ENCODE data around the gene CYB561D1. TPM values are rescaled to one million over a fixed set of nuclear protein-coding genes. Genes with fewer than 3 reads are reported as not detected.

CYB561D1 gene
- total and polyA plus RNA-seq, 10 of the 15 experiments (the other 5 are each of a cell fraction or from before 2014, with no cell fraction given) = 0.68 to 9.0 (median 3.3) TPM

DNA sequence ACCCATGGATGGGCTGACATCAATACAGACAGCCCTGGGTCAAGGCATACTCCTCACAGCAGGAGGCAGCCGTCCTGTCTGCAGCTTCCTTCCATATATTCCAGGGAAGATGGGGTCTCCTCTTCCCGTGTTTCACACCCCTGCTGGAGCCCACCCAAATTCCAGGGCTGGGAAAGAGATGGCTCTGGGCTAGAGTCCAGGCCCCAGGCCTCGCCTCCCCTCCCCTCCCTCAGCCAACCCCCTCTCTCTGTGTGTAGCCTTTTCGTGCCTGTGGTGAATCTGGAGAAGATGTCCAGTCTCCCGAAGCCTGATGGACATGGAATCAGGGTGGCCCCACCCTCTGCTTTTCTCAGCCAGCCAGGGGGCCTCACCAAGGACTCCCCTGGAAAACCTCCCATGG lies 6.6 kb upstream of the CYB561D1 start:
- intact Hi-C loops (cut with micrococcal nuclease; ENCODE audit: unreplicated experiment) = no loop called here
- Histone ChIP-seq H3K9me3 (replicated peaks; ENCODE audit: control insufficient read depth, insufficient read depth, low read length) (no peaks in the 10 kb centered on the region), H2AFZ (ENCODE audit: control insufficient read depth, low read depth, low read length) (no peak overlapping the region), H3K27ac (ENCODE audit: control insufficient read depth, insufficient read depth) (no peak overlapping the region), H3K4me3 (no peak overlapping the region), H3K79me2 (ENCODE audit: control insufficient read depth, insufficient read depth, low read length) (peaks cover 9% of the 10 kb centered on the region), H3K9ac (ENCODE audit: control insufficient read depth, insufficient read depth, low read length) (no peak overlapping the region), H3K4me1 (ENCODE audit: control insufficient read depth, insufficient read depth, low read length) (peaks cover 10% of the 10 kb centered on the region), H3K4me2 (ENCODE audit: control insufficient read depth, insufficient read depth) (no peak overlapping the region), H3K27me3 (replicated peaks in 1 of 2; ENCODE audit: control insufficient read depth in 2 of 2, insufficient read depth in 2 of 2, low read length in 1 of 2) (no peaks in the 10 kb centered on the region), H3K36me3 (ENCODE audit: control insufficient read depth in 2 of 2, insufficient read depth in 2 of 2, low read length in 1 of 2) (peaks cover 0 to 4% of the 10 kb centered on the region in 2 experiments), H4K20me1 (ENCODE audit: control insufficient read depth, insufficient read depth) (no peaks in the 10 kb centered on the region)
- ChIA-PET CTCF (interaction anchor here (0.7 to 5.7 kb wide), 2 partner anchors 11 to 44 kb away, joined by 4 to 91 read pairs; no protein-coding TSS in a partner anchor), RAD21 (ENCODE audit: unreplicated experiment) (interaction anchor here (0.6 kb wide), 1 partner anchor 852 kb away, joined by 3 read pairs; the partner anchor contains the start of gene RBM15), POLR2A (no interaction called here), SMC1A (ENCODE audit: uncharacterized antibody, unreplicated experiment) (interaction anchor here (14.4 kb wide), 1 partner anchor 44 kb away, joined by 431 read pairs; no protein-coding TSS in a partner anchor)
- TF ChIP-seq ZNF24 (IDR thresholded peaks at IDR 0.05) (no peak), GABPA (IDR thresholded peaks at IDR 0.05; ENCODE audit: low read depth) (no peak), CHD1 (IDR thresholded peaks at IDR 0.05; ENCODE audit: low read depth, low read length) (no peak), SUZ12 (IDR thresholded peaks at IDR 0.05; ENCODE audit: unreplicated experiment) (no peak), HCFC1 (IDR thresholded peaks at IDR 0.05; ENCODE audit: low read length) (no peak), MTA3 (IDR thresholded peaks at IDR 0.05; ENCODE audit: borderline replicate concordance, low read length) (no peak), RCOR1 (conservative IDR thresholded peaks at IDR 0.05; ENCODE audit: low read depth, low read length) (no peak), IKZF1 (conservative IDR thresholded peaks at IDR 0.05) (no peak), TAF1 (IDR thresholded peaks at IDR 0.05; ENCODE audit: borderline replicate concordance, low read depth, low read length) (no peak), HDAC6 (IDR thresholded peaks at IDR 0.05; ENCODE audit: unreplicated experiment) (no peak)
- TF ChIP-seq, protein P1, sequence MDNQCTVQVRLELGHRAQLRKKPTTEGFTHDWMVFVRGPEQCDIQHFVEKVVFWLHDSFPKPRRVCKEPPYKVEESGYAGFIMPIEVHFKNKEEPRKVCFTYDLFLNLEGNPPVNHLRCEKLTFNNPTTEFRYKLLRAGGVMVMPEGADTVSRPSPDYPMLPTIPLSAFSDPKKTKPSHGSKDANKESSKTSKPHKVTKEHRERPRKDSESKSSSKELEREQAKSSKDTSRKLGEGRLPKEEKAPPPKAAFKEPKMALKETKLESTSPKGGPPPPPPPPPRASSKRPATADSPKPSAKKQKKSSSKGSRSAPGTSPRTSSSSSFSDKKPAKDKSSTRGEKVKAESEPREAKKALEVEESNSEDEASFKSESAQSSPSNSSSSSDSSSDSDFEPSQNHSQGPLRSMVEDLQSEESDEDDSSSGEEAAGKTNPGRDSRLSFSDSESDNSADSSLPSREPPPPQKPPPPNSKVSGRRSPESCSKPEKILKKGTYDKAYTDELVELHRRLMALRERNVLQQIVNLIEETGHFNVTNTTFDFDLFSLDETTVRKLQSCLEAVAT (IDR thresholded peaks at IDR 0.05) = no peak
- no peak for ATAC-seq
- FAIRE-seq = no peak
- 41% methylated on average over 5 of the region's 5 CpGs for WGBS (ENCODE audit: insufficient coverage, insufficient replicate concordance, low lambda C conversion rate, missing lambda C conversion rate)
- no peak for DNase-seq (ENCODE audit: low read depth, low spot score)
- BruUV-seq (replicated peaks) = no TSS peak
- in situ Hi-C loops (cut with MboI) = loop anchor here (5.0 kb wide), 1 partner anchor 135 kb away; no protein-coding TSS in a partner anchor
